H7 (cell line): Measurements from ENCODE around the gene TRIM49B. TPM values are rescaled to one million over a fixed set of nuclear protein-coding genes. Genes with fewer than 3 reads are reported as not detected.
"Not testable (repeated sequence)": the region's sequence is repeated elsewhere in the genome, so short reads cannot be mapped to it uniquely, and the experiment has no call there.

Experiments
- DNase-seq: peaks from one replicate; pipeline ENCODE4 v3.0.0; 2012
- H3K27me3 ChIP-seq: 2 replicates; pipeline ENCODE4 v1.6.0; 2011; ENCODE audit warnings: mild to moderate bottlenecking, low read length; ENCODE audit not compliant: control insufficient read depth, insufficient read depth
- H3K36me3 ChIP-seq: replicated peaks from 2 replicates; pipeline ENCODE4 v1.5.1; 2011; ENCODE audit warnings: low read length; ENCODE audit not compliant: control insufficient read depth, insufficient read depth
- H3K4me3 ChIP-seq: 2 replicates; pipeline ENCODE4 v1.5.1; 2011; ENCODE audit warnings: low read depth, mild to moderate bottlenecking, control low read depth, low read length, moderate library complexity; ENCODE audit not compliant: insufficient read depth
- total RNA-seq: library from RNA; depleted of rRNA; stranded (reverse); fragments of >200 nt; shearing (Covaris generic); gene quantifications from 2 replicates; pipeline ENCODE4 v1.2.3, GENCODE V29; 2014; rRNA removed

The TRIM49B gene, protein sequence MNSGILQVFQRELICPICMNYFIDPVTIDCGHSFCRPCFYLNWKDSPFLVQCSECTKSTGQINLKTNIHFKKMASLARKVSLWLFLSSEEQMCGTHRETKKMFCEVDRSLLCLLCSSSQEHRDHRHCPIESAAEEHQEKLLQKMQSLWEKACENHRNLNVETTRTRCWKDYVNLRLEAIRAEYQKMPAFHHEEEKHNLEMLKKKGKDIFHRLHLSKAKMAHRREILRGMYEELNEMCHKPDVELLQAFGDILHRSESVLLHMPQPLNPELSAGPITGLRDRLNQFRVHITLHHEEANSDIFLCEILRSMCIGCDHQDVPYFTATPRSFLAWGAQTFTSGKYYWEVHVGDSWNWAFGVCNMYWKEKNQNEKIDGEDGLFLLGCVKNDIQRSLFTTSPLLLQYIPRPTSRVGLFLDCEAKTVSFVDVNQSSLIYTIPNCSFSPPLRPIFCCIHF
- not detected in 2 replicates for total RNA-seq

GRCh38 chr11:49028523-49028922 is at the start of gene TRIM49B:
Gene TRIM49B (plus strand): TSS chr11:49028823. CDS start chr11:49031600, 2,777 bp downstream.
- DNase-seq, H3K4me3 ChIP-seq, H3K36me3 ChIP-seq, H3K27me3 ChIP-seq: not testable (repeated sequence)

DNA sequence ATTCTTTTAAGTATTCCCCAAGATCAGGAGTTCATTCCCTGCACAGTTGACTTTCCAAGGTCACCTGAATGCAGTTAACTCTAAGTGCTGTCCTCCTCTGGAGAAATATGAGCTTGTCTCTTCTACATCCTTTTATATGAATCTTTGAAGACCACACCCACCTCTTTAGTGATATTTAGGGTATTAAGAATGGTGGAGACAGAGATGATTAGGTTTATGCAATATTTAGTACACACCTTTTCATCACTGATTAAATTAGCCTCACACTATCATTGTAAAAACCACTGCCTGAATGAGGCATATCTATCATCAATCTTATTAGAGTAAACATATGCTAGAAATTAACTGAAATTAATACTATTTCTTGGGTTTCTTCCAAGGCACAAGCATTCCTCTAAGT is 44.8 kb upstream of the TRIM49B start, which contains the start of gene TRIM51G:
TRIM51G (minus strand) TSS at position 101 of the 400 bp plus-strand sequence. CDS start 2,190 bp downstream, outside the sequence.
- H3K27me3 ChIP-seq, H3K4me3 ChIP-seq, H3K36me3 ChIP-seq, DNase-seq: not testable (repeated sequence)

DNA sequence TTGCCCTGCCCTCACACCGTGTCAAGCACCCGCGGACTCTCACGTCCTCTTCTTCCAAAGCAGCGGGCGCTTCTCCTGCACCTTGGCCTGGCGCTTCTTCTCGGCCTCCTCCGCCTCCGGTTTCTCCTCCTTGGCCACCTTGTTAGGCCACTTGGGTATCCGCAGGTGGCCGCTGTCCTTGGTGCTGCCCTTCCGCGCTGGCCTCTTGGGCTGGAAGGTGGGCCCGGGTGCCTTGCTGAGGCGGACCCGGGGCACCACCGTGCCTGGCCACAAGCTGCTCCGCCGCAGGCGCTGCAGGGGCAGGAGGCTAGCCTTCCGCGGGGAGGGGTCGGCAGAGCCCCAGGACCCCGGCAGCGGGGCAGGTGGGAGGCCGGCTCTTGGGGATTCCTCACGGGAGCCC is 19.6 kb downstream of the TRIM49B start:
- not testable (repeated sequence) for H3K27me3 ChIP-seq, H3K36me3 ChIP-seq, DNase-seq, H3K4me3 ChIP-seq

- not testable (repeated sequence) for H3K36me3 ChIP-seq, DNase-seq, H3K27me3 ChIP-seq, H3K4me3 ChIP-seq
These were observed 21.2 kb downstream of the TRIM49B start for GRCh38 chr11:49049821-49050220.

GRCh38 chr11:49059012-49059411 is 30.4 kb downstream of the TRIM49B start, which contains the start of gene TRIM64C:
Gene TRIM64C (minus strand): TSS chr11:49059112. CDS start chr11:49059112, 0 bp downstream.
- not testable (repeated sequence) for H3K27me3 ChIP-seq, H3K36me3 ChIP-seq, H3K4me3 ChIP-seq, DNase-seq

DNA sequence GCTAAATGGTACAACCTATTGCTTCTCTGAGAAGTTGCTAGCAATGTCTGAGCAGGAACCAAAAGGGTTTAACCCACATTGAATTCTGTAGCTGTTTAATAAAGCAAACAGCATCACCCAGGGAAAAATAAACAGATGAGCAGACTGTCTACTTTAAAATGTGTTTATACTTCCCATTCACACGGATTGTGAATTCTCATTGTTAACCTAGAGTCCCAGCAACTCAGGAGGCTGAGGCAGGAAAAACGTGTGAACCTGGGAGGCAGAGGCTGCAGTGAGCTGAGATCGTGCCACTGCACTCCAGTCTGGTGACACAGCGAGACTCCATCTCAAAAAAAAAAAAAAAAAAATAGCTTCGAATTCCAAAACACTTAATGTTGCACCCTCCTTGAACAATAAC is 41.3 kb downstream of the TRIM49B start:
- not testable (repeated sequence) for H3K36me3 ChIP-seq, DNase-seq, H3K4me3 ChIP-seq, H3K27me3 ChIP-seq

Other genes with a start within 250 kb of the TRIM49B start
- not detected in 2 replicates for gene TRIM51G, start 44.9 kb upstream of the TRIM49B start, total RNA-seq
- gene TRIM64C, start 30.3 kb downstream of the TRIM49B start, total RNA-seq = not detected in 2 replicates
- not detected in 2 replicates for gene FOLH1, start 179.8 kb downstream of the TRIM49B start, total RNA-seq